OCI-LY1 (cell line): ENCODE measurements around the gene CCDC192.

Source experiments
- H2AFZ ChIP-seq: fragments of 200-600 bp; sonication (generic), shearing (Covaris generic); 2 replicates; pipeline ENCODE4 v1.6.0; 2014; ENCODE audit warnings: antibody characterized with exemption, mild to moderate bottlenecking, low read length
- H3F3A ChIP-seq: fragments of 200-600 bp; sonication (generic), shearing (Covaris generic); 2 replicates; pipeline ENCODE4 v1.6.0; 2014; ENCODE audit warnings: mild to moderate bottlenecking, antibody characterized with exemption, low read length, moderate library complexity; ENCODE audit not compliant: insufficient read depth
- H3K27ac ChIP-seq: fragments of 200-600 bp; sonication (generic); 2 replicates; pipeline ENCODE4 v1.5.1; 2014; ENCODE audit warnings: low read length, mixed run types, mild to moderate bottlenecking, low read depth; ENCODE audit not compliant: poor library complexity, severe bottlenecking
- H3K27me3 ChIP-seq: fragments of 200-600 bp; sonication (generic); 2 replicates; pipeline ENCODE4 v1.6.0; 2014; ENCODE audit warnings: antibody characterized with exemption, mild to moderate bottlenecking, low read length, moderate library complexity; ENCODE audit not compliant: insufficient read depth
- H3K36me3 ChIP-seq: fragments of 200-600 bp; sonication (generic); 2 replicates; pipeline ENCODE4 v1.6.1; 2014; ENCODE audit warnings: mild to moderate bottlenecking, antibody characterized with exemption, low read length, moderate library complexity, mixed read lengths; ENCODE audit not compliant: insufficient read depth
- H3K4me1 ChIP-seq: fragments of 200-600 bp; sonication (generic); 2 replicates; pipeline ENCODE4 v1.5.1; 2014; ENCODE audit warnings: mild to moderate bottlenecking, low read length, moderate library complexity; ENCODE audit not compliant: insufficient read depth, severe bottlenecking
- H3K4me2 ChIP-seq: fragments of 200-600 bp; sonication (generic), shearing (Covaris generic); 2 replicates; pipeline ENCODE4 v1.6.1; 2014; ENCODE audit warnings: low read length
- H3K4me3 ChIP-seq: fragments of 200-600 bp; sonication (generic); 2 replicates; pipeline ENCODE4 v1.5.1; 2014; ENCODE audit warnings: low read length, low read depth, mild to moderate bottlenecking, mixed read lengths; ENCODE audit not compliant: poor library complexity, severe bottlenecking
- H3K79me2 ChIP-seq: fragments of 200-600 bp; shearing (Covaris generic); 2 replicates; pipeline ENCODE4 v1.6.1; 2016; ENCODE audit warnings: mixed run types, low read length, mixed read lengths; ENCODE audit not compliant: insufficient read depth
- H3K9ac ChIP-seq: fragments of 200-600 bp; sonication (generic), shearing (Covaris generic); 2 replicates; pipeline ENCODE4 v1.6.1; 2014; ENCODE audit warnings: mild to moderate bottlenecking, low read length, mixed read lengths
- H3K9me2 ChIP-seq: fragments of 200-600 bp; sonication (generic), shearing (Covaris generic); 2 replicates; pipeline ENCODE4 v1.6.1; 2014; ENCODE audit warnings: low read depth, mild to moderate bottlenecking, low read length, mixed read lengths
- H3K9me3 ChIP-seq: fragments of 200-600 bp; shearing (Covaris generic); 2 replicates; pipeline ENCODE4 v1.6.1; 2014; ENCODE audit warnings: low read length, mixed read lengths
- H4K20me1 ChIP-seq: fragments of 200-600 bp; sonication (generic), shearing (Covaris generic); 2 replicates; pipeline ENCODE4 v1.6.0; 2016; ENCODE audit warnings: mild to moderate bottlenecking, low read length; ENCODE audit not compliant: insufficient read depth
- CTCF ChIP-seq: fragments of 200-600 bp; sonication (generic), shearing (Covaris generic); IDR thresholded peaks from 2 replicates; pipeline ENCODE4 v1.5.1; 2017; ENCODE audit warnings: mild to moderate bottlenecking, antibody characterized with exemption, low read length, moderate library complexity, mixed read lengths
- EZH2 ChIP-seq: fragments of 200-600 bp; sonication (generic), shearing (Covaris generic); IDR thresholded peaks from 2 replicates; pipeline ENCODE4 v1.8.0; 2017; ENCODE audit warnings: borderline replicate concordance, mixed run types, mild to moderate bottlenecking, antibody characterized with exemption, low read length, moderate library complexity, mixed read lengths

Gene CCDC192

GRCh38 chr5:127840198-127840524 lies 137.0 kb downstream of the CCDC192 start:
- H2AFZ ChIP-seq = no peak overlapping the region

GRCh38 chr5:127840809-127841208 lies 137.6 kb downstream of the CCDC192 start:
- Histone ChIP-seq H4K20me1 (no peaks in the 10 kb centered on the region), H3K4me3 (no peak overlapping the region), H3F3A (no peaks in the 10 kb centered on the region), H3K4me2 (no peak overlapping the region), H3K79me2 (no peaks in the 10 kb centered on the region), H3K4me1 (peaks cover 28% of the 10 kb centered on the region), H3K9ac (no peak overlapping the region), H3K27ac (no peak overlapping the region), H2AFZ (no peak overlapping the region), H3K27me3 (no peaks in the 10 kb centered on the region), H3K9me3 (no peaks in the 10 kb centered on the region), H3K36me3 (no peaks in the 10 kb centered on the region), H3K9me2 (no peaks in the 10 kb centered on the region)
- no peak for TF ChIP-seq EZH2
- TF ChIP-seq CTCF = no peak

More at GRCh38 chr5:127840198-127840524, 137.0 kb downstream of the CCDC192 start:
- Histone ChIP-seq H3F3A (no peaks in the 10 kb centered on the region), H3K4me2 (no peak overlapping the region), H3K4me3 (no peak overlapping the region), H3K36me3 (no peaks in the 10 kb centered on the region), H3K9ac (no peak overlapping the region), H3K4me1 (peaks cover 25% of the 10 kb centered on the region), H3K9me2 (no peaks in the 10 kb centered on the region), H3K9me3 (no peaks in the 10 kb centered on the region), H3K79me2 (no peaks in the 10 kb centered on the region), H3K27me3 (no peaks in the 10 kb centered on the region), H4K20me1 (no peaks in the 10 kb centered on the region), H3K27ac (no peak overlapping the region)
- TF ChIP-seq EZH2 = no peak
- no peak for TF ChIP-seq CTCF

- Histone ChIP-seq H3K9me3 (no peaks in the 10 kb centered on the region), H3K4me2 (no peak overlapping the region), H3K9ac (no peak overlapping the region), H3K4me1 (peaks cover 28% of the 10 kb centered on the region), H3K4me3 (no peak overlapping the region), H3K36me3 (no peaks in the 10 kb centered on the region), H4K20me1 (no peaks in the 10 kb centered on the region), H3K27me3 (no peaks in the 10 kb centered on the region), H3K27ac (no peak overlapping the region), H3K9me2 (no peaks in the 10 kb centered on the region), H3K79me2 (no peaks in the 10 kb centered on the region), H3F3A (no peaks in the 10 kb centered on the region), H2AFZ (no peak overlapping the region)
- TF ChIP-seq CTCF = no peak; the same call in 1 of the 2 replicates
- no peak for TF ChIP-seq EZH2
Measured at GRCh38 chr5:127844581-127845021, 141.4 kb downstream of the CCDC192 start.
